ENCODE measurements around the gene FAM50B. TPM values are rescaled to one million over a fixed set of nuclear protein-coding genes. Genes with fewer than 3 reads are reported as not detected.

FAM50B gene
- total RNA-seq, 1 experiment from 2014 or later: 4.3 TPM

DNA sequence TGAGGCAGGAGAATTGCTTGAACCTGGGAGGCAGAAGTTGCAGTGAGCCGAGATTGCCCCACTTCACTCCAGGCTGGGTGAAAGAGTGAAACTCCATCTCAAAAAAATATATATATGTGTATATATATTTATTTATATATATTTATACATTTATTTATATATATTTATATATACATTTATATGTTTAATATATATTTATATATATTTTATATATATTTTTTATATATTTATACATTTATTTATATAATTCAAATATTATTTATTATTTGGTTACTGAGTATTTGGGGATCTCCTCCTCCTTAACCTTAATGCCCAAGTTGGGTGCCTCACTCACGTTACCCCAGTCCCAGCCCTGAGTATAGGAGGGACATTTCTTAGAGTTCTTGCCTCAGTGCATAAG lies 2.7 kb downstream of the FAM50B start:
- BruUV-seq (replicated peaks): no TSS peak
- Mint-ChIP-seq H3K36me3 (ENCODE audit: insufficient read depth, unreplicated experiment) (peaks cover 4% of the 10 kb centered on the region), H3K27ac (ENCODE audit: low read depth, unreplicated experiment) (no peak overlapping the region), H3K4me1 (ENCODE audit: insufficient read depth, unreplicated experiment) (peaks cover 17% of the 10 kb centered on the region), H3K27me3 (ENCODE audit: insufficient read depth, unreplicated experiment) (no peaks in the 10 kb centered on the region), H3K4me3 (ENCODE audit: unreplicated experiment) (no peak overlapping the region), H3K9me3 (ENCODE audit: unreplicated experiment) (no peaks in the 10 kb centered on the region)
- no peak for DNase-seq (ENCODE audit: unreplicated experiment)
- intact Hi-C loops (cut with micrococcal nuclease): no loop called here
- ChIA-PET CTCF (interaction anchor here (0.8 to 4.2 kb wide), 3 partner anchors 77 to 156 kb away, joined by 3 to 17 read pairs (median 4); no protein-coding TSS in a partner anchor), POLR2A (interaction anchor here (1.0 kb wide), 1 partner anchor 61 kb away, joined by 3 read pairs; no protein-coding TSS in a partner anchor)
- TF ChIP-seq, protein P1, sequence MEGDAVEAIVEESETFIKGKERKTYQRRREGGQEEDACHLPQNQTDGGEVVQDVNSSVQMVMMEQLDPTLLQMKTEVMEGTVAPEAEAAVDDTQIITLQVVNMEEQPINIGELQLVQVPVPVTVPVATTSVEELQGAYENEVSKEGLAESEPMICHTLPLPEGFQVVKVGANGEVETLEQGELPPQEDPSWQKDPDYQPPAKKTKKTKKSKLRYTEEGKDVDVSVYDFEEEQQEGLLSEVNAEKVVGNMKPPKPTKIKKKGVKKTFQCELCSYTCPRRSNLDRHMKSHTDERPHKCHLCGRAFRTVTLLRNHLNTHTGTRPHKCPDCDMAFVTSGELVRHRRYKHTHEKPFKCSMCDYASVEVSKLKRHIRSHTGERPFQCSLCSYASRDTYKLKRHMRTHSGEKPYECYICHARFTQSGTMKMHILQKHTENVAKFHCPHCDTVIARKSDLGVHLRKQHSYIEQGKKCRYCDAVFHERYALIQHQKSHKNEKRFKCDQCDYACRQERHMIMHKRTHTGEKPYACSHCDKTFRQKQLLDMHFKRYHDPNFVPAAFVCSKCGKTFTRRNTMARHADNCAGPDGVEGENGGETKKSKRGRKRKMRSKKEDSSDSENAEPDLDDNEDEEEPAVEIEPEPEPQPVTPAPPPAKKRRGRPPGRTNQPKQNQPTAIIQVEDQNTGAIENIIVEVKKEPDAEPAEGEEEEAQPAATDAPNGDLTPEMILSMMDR (IDR thresholded peaks at IDR 0.05; ENCODE audit: unreplicated experiment): no peak

DNA sequence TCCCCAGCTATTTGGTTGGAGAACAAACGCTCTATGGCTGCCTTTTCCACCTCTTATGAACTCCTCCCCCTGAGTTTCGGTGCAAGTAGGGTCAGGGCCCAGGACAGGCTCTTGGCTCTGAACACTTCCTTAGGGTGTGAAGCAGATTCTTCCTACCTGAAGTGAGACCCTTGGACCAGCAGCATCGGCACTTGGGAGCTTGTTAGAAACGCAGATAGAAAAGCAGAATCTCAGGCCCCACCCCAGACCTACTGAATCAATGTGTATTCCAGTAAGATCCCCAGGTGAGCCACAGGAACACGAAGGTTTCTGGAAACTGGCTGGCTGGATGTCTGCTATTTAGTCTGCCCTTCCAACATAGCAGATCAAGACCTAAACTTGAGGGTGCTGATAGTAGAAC lies 3.2 kb downstream of the FAM50B start:
- CTCF ChIA-PET: interaction anchor here (0.5 to 0.8 kb wide), 3 partner anchors 80 to 156 kb away, joined by 3 to 4 read pairs (median 3); no protein-coding TSS in a partner anchor
- TF ChIP-seq, protein P1 (IDR thresholded peaks at IDR 0.05; ENCODE audit: unreplicated experiment): no peak
- peaks cover 15% of the 10 kb centered on the region for H3K4me1 Mint-ChIP-seq (ENCODE audit: insufficient read depth, unreplicated experiment)
- H3K27ac Mint-ChIP-seq (ENCODE audit: low read depth, unreplicated experiment): no peak overlapping the region
- POLR2A ChIA-PET: interaction anchor here (0.6 kb wide), 1 partner anchor 902 kb away, joined by 3 read pairs; no protein-coding TSS in a partner anchor
- no TSS peak for BruUV-seq (replicated peaks)
- no peaks in the 10 kb centered on the region for H3K9me3 Mint-ChIP-seq (ENCODE audit: unreplicated experiment)
- intact Hi-C loops (cut with micrococcal nuclease): no loop called here
- DNase-seq (ENCODE audit: unreplicated experiment): no peak
- no peak overlapping the region for H3K4me3 Mint-ChIP-seq (ENCODE audit: unreplicated experiment)
- H3K27me3 Mint-ChIP-seq (ENCODE audit: insufficient read depth, unreplicated experiment): no peaks in the 10 kb centered on the region
- H3K36me3 Mint-ChIP-seq (ENCODE audit: insufficient read depth, unreplicated experiment): peaks cover 4% of the 10 kb centered on the region

DNA sequence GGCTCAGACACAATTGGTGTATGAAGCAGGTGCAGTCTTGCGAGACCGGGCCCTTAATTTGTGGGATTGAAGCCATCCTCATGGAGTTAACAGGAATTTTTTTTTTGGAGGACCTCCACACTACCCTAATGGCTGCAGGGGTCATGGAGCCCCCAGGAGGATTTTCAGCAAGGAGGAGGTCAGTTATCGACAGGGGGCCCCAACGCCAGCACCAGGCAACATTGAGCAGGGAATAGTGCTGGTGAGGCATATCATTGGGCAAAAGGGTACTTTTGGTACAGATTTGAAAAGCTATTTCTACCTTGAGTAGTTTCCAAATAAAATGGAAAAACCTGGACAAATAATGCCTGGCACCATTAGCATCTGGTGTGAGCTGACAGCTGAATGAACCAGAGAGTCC lies 6.7 kb downstream of the FAM50B start:
- Mint-ChIP-seq H3K27ac (ENCODE audit: low read depth, unreplicated experiment) (no peak overlapping the region), H3K4me3 (ENCODE audit: unreplicated experiment) (no peak overlapping the region), H3K27me3 (ENCODE audit: insufficient read depth, unreplicated experiment) (no peaks in the 10 kb centered on the region), H3K36me3 (ENCODE audit: insufficient read depth, unreplicated experiment) (peaks cover 4% of the 10 kb centered on the region), H3K9me3 (ENCODE audit: unreplicated experiment) (no peaks in the 10 kb centered on the region), H3K4me1 (ENCODE audit: insufficient read depth, unreplicated experiment) (no peaks in the 10 kb centered on the region)
- TF ChIP-seq, protein P1 (IDR thresholded peaks at IDR 0.05; ENCODE audit: unreplicated experiment): no peak
- no TSS peak for BruUV-seq (replicated peaks)
- no peak for DNase-seq (ENCODE audit: unreplicated experiment)
- intact Hi-C loops (cut with micrococcal nuclease): no loop called here
- POLR2A ChIA-PET: interaction anchor here (1.1 kb wide), 1 partner anchor 30 kb away, joined by 3 read pairs; no protein-coding TSS in a partner anchor
- CTCF ChIA-PET: interaction anchor here (0.7 kb wide), 1 partner anchor 77 kb away, joined by 3 read pairs; no protein-coding TSS in a partner anchor

DNA sequence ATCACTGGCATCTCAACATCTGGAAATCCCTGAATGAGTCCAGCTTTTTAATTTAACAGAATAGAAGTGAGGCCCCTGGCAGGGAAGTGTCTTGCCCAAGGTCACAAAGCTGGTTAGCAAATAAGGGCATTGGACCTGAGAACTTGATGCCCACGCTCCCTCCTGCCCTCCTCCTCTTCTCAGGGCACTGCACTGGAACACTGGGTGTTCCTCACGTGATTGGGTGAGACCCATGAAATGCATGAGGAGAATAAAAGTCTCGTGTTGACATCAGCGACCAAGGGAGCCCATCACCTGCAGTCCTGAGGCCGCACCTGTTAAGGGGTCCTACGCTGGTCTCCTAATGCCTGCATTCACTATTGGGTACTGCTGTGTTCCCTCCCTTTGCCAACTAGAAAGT lies 7.4 kb downstream of the FAM50B start:
- intact Hi-C loops (cut with micrococcal nuclease): no loop called here
- Mint-ChIP-seq H3K36me3 (ENCODE audit: insufficient read depth, unreplicated experiment) (peaks cover 4% of the 10 kb centered on the region), H3K4me3 (ENCODE audit: unreplicated experiment) (no peak overlapping the region), H3K27me3 (ENCODE audit: insufficient read depth, unreplicated experiment) (no peaks in the 10 kb centered on the region), H3K9me3 (ENCODE audit: unreplicated experiment) (no peaks in the 10 kb centered on the region), H3K4me1 (ENCODE audit: insufficient read depth, unreplicated experiment) (no peaks in the 10 kb centered on the region), H3K27ac (ENCODE audit: low read depth, unreplicated experiment) (no peak overlapping the region)
- POLR2A ChIA-PET: interaction anchor here (0.8 to 1.5 kb wide), 2 partner anchors 107 to 152 kb away, joined by 3 to 4 read pairs; no protein-coding TSS in a partner anchor
- no peak for DNase-seq (ENCODE audit: unreplicated experiment)
- BruUV-seq (replicated peaks): no TSS peak
- CTCF ChIA-PET: interaction anchor here (0.7 kb wide), 1 partner anchor 76 kb away, joined by 3 read pairs; no protein-coding TSS in a partner anchor
- TF ChIP-seq, protein P1 (IDR thresholded peaks at IDR 0.05; ENCODE audit: unreplicated experiment): no peak

Data from MCF 10A (cell line).